ENCODE data around the gene HOXB1.
A peak's percentile ranks its signal among the peaks of the same experiment; 100 is the strongest.
"Not testable (repeated sequence)": the region's sequence is repeated elsewhere in the genome, so short reads cannot be mapped to it uniquely, and the experiment has no call there.

Gene HOXB1

DNA sequence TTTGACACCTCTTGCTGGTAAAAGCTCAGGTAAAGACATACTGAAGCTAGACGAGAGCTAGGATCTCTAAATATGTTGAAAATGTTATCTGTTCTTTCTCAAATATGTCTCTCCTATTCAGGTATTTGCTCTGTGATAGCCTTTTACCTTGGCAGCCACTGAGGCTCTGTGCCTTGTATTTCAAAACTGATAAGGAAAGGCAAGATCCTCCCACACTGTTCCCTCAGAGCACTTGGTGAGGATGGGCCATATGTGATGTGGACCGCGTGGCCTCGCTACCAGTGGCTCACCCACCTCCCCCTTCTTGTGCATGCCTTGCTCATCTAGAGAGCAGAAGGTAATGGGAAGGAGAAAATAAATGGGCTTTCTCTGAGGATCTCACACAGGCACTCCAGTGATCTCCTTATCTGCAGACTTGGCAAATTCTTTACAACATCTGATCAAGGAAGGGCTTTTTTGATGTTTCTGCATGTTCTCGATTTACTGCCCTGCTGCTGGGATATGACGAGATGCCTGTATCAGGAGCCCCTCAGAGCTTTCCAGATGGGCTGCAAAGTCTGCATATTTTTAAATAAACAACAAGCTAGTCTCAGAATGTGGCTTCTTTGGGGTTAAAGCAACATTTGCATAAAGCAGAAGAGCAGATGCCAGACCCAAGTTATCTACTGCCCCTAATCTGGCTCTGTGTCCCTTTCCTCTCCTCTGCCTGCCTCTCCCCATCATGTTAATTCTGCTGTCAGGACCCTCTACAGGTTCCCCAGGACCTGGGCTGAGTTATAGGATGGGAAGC is 16.9 kb downstream of the HOXB1 start:
- DNase-seq: no peak

DNA sequence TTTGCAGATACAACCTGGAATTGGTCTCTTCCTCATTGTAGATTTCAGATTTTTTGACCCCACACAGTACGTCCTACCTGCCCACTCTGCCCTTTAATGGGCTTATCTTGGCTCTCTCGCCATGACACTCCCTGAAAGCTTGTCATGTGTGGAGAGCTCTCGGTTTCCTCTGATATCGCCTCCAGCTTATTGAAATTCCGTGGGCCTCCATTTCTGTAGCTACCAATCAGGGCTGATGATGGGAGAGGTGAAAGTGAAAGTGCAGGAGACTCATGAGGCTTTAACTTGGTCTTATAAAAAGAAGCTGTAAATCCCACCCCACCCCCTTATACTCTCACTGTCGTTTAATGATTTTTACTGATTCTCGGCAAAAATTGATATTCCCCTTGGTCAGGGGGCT is 17.7 kb downstream of the HOXB1 start:
- DNase-seq: no peak

DNA sequence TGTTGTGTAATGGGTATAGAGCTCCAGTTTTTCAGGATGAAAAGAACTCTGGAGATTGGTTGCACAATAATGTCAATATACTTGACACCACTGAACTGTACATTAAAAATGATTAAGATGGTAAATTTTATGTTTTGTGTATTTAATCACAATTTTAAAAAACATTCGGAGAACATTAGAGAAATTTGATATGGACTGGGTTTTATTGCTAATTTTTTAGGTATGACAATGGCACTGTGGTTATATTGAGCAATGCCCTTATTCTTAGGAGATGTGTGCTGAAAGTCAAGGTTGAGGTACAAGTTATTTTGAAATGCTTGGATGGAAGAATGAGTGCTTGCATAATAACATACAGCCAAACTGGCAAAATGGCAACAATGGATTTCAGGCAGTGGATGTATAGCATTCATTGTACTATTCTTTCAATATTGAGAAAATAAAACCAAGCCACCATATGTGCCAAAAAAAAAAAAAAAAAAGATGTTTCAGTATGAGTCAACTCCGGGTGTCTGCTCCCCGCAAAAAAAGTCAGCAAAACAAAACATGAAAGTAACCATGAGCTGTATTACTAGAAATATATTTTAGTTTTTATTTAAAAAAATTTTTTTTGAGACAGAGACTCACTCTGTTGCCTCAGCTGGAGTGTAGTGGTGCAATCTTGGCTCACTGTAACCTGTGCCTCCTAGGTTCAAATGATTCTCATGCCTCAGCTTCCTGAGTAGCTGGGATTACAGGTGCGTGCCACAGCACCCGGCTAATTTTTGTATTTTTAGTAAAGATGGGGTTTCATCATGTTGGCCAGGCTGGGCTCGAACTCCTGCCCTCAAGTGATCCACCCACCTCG is 19.8 kb downstream of the HOXB1 start:
- DNase-seq: peak; percentile 14

DNA sequence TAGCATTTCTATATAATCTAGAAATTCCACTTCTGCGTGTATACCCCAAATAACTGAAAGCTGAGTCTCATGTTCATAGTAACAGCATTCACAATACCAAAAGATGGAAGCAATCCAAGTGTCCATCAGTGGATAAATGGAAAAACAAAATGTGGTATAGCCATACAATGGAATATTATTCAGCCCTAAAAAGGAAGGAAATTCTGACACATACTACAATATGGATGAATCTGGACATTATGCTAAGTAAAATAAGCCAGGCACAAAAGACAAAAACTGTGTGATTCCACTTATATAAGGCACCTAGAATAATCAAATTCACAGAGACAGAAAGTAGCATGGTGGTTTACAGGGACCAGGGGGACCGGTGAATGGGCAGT is 20.4 kb downstream of the HOXB1 start:
- DNase-seq: no peak

DNA sequence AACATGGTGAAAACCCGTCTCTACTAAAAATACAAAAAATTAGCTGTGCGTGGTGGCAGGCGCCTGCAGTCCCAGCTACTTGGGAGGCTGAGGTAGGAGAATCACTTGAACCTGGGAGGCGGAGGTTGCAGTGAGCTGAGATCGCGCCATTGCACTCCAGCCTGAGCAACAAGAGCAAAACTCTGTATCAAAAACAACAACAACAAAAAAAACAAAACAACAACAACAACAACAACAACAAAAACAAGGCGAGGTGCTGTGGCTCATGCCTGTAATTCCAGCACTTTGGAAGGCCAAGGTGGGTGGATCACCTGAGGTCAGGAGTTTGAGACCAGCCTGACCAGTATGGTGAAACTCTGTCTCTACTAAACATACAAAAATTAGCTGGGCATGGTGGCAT is 21.1 kb downstream of the HOXB1 start:
- DNase-seq: not testable (repeated sequence)

DNA sequence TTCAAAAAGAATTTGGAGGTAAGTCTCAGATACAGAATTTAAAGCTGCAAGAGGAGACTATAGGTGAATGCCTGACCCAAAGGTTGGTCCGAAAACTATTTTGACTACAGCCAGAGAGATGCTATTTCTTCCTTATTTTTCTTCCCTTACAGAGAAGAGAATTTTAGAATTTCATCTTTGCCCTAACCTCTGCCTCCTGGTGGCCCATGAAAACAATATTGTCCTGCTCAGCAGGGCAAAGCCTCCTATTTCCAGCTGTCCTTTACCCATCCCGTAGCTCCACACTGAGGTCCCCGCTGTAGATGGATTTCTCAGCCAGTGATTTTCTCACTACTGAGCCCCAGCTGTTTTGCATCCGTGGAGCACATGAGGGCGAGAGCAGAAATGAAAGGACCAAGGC is 24.6 kb downstream of the HOXB1 start:
- no peak for DNase-seq

DNA sequence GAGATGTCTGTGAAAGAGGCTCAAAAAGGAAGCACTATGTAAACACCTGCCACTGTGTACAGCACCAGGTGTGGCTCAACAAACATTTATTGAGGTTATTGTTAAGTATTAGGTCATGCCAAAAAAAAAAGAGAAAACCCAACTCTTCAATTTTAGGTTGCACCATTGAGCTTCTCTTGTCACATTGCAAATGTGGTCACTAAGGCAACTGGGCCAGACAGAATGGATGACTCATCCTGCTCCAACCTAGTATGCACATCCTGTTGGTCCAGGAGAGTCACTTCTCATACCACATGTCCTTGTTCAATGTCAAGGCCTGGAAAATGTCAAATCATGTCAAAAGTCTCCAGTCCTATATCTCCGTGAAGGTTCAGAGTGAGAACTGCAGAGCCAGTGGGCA is 25.0 kb downstream of the HOXB1 start:
- DNase-seq: no peak

DNA sequence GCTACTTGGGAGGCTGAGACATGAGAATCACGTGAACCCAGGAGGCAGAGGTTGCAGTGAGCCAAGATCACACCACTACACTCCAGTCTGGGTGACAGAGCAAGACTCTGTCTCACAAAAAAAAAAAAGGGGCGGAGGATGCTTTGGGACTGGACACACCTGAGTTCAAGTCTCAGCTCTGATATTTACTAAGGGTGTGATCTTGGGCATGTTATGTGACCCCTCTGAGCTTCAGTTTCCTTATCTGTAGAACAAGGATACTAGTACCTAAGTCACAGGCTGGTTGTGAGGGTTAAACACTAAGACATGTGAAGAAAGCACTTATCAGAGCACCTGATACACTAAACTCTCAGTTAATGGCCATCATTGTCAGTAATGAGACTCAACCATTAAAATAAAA is 25.9 kb downstream of the HOXB1 start:
- no peak for DNase-seq

DNA sequence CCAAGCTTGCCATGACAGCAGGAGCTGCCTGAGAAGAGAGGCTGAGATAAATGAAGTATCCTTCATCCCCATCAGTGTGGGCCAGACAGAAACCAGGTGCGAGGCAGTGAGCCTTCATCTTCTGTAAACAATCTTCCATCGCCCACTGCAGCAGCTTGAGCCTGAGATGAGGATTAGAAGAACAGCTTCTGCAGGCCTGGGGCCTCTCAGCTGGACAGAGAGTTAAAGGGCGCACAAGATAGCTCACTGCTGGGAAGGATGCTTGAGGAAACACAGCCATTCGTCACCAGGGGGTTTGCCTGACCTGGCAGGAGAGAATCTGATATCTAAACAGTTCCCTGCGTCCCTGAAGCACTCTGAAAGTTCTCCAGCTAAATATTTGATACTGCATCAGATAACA is 27.1 kb downstream of the HOXB1 start:
- DNase-seq: no peak

DNA sequence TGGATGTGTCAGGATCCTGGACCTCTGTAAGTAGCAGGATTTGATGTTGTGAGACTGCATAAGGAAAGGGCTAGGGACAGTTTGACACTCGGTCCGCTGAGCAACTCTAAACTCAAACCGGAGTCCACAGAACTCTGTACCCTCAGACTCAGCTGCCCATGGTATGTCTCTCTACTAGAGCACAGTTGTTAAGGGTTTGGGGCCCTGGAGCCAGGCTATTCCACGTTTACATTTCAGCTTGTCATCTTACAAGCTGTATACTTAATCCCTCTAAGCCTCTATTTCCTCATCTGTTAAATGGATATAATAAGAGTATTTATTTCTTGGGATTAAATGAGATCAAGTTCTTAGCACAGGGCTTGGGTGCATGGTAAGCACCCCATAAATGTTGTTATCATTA is 27.9 kb downstream of the HOXB1 start:
- no peak for DNase-seq

DNA sequence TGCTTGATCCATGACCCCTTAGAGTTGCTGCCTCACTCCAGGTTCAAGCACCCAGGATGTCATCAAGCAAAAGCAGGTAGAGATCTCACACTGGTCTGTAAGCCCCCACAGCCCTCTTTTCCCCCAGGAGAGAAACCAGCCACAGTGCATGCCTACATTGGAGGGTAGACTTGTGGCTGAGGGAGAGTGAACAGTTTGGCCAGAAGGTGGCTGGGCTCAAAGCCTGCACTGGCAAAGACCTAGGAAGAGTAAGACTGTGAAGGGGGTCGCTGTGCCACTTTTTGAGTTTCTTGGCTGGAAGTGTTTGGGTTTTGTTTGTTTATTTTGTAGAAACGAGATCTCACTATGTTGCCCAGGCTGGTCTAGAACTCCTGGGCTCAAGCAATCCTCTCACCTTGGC is 28.5 kb downstream of the HOXB1 start:
- no peak for DNase-seq

DNA sequence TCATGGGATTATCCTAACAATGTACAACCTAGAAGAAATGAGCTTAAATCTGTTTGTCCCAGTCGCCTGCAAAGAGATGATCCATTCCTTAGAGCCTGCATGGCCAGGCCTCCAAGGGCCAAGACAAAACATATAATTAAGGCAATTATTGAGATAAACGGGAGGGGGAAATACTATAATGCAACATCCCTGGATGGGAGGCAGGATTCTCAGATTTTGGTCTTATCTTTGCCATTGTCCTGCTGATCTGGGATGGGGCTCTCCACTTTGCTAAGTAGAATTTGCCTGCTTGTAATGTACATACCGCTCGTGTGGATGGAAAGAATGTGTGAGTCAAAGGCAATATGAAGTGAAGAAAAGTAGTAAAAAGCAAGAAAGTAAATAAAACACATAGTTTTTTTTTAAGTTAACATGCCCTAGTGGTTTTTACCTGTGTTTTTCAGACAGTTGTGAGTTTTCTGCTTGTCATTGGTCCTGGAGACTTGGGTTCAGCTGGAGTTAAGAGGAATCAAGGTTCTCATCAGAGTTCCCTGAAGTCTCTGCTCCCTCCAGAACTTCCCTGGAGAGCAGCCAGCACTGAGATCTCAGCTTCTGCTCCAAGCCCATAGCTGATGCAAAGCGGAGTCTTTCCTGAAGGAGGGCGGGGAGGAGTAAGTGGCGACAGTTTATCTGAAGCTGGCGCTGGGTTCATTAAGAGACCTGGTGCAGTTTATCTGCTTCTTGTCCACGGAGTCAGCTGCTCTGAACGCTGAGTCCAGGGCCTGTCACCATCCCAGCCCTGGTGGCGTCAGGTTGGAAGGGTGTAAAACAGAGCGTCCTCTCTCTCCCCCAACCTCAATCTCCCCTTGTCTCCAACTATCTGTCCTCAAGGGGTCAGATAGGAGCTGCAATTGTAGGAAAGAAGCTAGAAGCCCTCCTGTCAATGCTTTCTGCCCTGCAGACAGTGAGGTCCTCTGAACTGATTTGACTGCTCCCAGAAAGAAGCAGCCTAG is 30.1 kb downstream of the HOXB1 start:
- DNase-seq: no peak

DNA sequence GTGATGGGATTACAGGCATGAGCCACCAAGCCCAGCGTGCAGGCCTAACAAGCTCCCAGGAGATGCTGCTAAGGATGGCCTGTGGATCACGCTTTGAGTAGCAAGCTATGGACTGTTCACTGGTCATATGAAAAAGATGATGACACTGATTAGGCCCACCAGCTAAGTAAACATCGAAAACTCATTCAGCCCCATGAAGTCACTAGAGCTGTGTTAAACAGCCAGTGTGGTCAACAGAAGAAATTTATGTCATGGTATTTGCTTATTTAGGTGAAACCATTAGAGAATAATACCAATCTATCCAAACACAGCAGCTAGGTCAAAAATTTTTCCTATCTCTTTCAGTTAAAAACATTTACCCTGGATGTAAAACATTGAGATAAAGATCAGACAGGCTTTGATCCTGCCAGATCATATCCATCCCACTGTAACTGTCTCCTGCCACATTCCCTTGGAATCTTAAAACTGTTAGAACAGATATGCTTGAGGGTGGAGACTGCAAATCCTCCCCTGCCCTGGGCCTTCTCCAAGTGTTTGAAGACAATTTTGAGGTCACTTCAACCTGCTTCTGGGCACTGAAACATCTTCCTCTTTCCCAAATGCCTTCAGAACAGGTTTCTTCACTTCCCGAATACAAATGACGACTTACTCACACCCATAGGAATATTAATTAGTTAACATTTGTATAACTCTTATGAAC is 30.9 kb downstream of the HOXB1 start:
- no peak for DNase-seq

DNA sequence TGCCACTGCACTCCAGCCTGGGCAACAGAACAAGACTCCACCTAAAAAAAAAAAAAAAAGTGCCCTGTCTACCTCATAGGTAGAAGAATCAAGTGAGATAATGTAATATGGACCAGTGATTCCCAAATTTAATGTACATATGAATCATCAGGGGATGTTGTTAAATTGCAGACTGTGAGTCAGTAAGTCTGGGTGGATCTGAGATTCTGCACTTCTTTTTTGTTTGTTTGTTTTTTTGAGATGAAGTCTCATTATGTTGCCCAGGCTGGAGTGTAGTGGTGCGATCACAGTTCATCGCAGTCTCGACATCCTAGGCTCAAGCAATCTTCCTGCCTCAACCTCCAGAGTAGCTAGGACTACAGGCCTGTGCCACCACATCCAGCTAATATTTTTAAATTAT is 31.6 kb downstream of the HOXB1 start:
- DNase-seq: no peak

DNA sequence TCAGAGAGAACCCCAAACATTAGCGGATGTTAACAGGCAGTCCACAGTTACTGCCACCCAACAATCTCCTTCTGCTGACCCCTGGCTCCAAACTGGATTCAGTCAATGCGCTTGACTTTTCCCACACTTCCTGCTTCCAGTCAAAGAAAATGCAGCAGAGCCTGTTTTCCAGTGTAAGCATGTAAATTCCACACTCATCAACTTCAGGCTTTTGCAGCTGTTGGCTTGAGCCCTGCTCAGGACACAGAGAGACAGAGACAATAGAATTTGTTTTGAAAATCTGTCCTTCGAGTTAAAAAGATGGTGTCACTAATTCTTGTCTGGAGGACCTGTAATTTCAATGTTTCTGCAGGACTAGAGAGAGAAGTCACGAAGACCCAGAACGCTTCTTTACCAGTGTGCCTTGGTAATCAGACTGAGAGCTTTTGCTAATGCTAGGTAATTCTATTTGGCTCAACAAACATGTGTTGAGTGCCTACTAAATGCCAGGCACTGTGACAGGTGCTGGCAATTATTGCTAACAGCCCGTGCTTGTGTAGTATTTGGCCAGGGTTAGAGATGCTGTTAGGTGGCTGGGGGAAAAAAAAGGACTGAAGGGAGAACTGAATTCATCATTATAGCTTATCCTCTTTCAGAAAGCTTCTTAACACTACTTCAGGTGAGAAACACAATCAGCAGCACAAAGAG is 32.5 kb downstream of the HOXB1 start:
- DNase-seq: no peak

DNA sequence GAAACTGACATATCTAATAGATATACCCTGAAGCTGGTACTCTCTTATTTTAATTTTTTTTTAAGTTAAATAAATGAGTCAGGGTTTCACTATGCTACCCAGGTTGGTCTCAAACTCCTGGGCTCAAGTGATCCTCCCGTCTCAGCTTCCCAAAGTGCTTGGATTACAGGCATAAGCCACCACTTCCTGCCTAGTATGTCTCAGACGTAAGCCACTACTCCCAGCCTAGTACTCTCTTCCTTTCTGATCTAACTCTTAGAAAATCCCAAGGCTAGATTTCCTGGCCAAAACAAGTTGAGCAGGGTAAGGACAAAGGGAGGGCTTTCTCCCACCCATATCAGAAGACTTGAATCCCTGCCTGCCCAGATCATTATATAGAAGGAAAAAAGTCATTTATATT is 33.7 kb downstream of the HOXB1 start:
- no peak for DNase-seq

DNA sequence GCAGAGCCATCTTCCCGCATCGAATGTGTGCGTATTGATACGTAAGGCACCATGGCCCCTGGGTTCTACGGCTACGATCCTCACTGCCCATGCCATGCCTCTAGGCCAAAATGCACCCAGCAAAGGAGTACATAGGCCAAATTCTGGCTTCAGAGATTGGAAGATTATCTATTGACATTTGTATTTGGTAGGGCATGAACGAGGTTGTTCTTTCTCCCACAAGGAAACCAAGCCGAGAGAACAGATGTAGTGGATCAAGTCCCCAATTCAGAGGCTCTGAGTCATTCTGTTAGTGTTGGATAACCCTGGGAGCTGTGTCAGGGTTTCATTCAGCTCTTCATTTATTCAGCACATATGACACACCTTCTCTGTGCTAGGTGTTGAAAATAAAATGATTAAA is 36.5 kb downstream of the HOXB1 start:
- no peak for DNase-seq

DNA sequence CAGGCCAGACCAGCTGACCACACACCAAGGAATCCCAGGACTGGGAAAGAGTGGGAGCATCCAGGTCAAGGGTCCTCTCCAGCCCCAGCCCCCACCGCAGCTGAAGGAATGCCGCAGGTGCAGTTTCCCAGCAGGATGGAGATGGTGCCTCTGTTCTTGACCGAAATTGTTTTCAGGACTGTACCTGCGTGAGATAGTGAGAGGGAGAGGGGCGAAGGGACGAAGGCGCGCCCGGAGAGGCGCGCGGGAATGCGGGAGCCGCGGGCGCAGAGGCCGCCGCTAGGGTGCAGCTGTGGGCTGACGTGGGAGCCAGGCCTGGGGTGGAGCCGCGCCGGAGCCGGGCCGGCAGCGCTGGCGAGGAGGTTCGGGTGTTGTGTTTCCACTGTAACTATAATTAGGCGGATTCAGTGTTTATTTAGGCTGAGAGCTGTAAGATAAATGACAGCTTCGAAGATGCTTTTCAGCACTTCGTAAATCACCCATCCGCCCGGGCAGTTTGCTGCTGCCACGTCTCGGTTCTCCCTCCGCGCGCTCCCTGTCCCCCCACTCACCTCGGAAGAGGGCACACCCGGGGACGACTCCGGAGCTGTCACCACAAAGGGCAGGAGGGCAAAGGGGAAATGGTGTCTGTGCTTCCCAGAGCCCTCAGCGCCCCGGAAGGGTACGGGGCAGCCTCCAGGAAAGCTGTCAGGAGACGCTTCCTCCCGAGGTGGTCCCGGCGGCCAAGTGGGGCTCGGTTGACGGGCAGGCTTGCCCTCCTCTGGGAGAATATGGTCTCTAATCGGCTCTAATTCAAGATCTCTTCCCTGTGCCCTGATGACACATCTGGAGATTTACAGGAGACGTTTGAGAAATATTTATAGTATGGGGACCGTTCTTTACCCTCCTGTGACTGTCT is 38.2 kb downstream of the HOXB1 start:
- DNase-seq: peak; percentile 74

DNA sequence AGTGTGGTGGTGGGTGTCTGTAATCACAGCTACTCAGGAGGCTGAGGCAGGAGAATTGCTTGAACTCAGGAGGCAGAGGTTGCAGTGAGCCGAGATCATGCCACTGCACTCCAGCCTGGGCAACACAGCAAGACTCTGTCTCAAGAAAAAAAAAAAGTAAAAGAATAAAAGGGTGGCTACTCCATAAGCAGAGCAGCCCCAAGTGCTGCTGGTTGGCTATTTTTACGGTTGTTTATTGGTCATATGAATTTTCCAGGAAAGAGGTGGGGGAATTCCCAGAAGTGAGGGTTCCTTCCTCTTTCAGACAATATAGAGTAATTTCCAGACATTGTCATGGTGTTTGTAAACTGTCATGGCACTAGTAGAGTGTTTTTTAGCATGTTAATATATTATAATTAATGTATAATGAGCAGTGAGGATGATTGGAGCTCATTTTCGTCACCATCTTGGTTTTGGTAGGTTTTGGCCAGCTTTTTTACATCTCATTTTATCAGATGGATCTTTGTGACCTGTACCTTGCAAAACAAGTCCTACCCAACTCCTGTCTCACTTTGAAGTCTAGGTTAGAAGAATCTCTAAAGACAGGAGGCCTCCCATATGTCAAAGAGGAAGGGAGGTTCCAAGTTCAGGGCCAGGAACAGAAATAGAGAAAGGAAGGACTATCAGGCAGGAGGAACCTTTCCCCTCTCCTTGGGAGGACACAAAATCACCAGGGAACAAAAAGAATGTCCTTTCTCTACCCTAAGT is 39.1 kb downstream of the HOXB1 start:
- DNase-seq: no peak

DNA sequence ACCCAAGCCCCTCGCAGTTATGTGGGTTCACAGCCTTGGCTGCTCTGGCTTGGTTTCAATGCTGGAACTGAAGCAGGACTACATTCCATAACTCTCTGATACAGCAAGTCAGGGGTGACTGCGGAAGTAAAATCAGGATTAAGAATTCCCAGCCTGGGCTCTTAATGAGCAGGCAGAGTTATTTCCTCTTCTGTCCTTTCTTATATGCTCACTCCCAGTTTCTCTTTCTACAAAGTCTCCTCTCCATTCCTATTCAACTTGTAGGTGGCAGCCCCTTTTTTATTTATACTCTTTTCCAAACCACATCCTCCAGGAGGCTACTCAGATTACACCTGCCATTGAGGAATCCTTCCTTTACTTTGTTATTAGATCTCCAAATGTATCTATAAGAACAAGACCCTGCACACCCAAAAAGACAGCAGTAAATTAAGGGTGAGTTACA is 40.3 kb downstream of the HOXB1 start:
- no peak for DNase-seq
